SKM-1 (cell line): ENCODE data around the gene ARID3A.
"Not testable (repeated sequence)": the region's sequence is repeated elsewhere in the genome, so short reads cannot be mapped to it uniquely, and the experiment has no call there.

Experiments used
- DNase-seq: peaks from one replicate; lab custom pipeline; 2025; ENCODE audit not compliant: unreplicated experiment; lab: John Stamatoyannopoulos, UW

The ARID3A gene

GRCh38 chr19:925526-926322 is at the start of gene ARID3A:
Gene ARID3A (plus strand): TSS chr19:926035. CDS start chr19:929529, 3,494 bp downstream.
- peak; percentile 77 for DNase-seq

GRCh38 chr19:876089-876488 is 49.7 kb upstream of the ARID3A start:
- no peak for DNase-seq

- no peak for DNase-seq
Observed at GRCh38 chr19:876780-877314, 49.0 kb upstream of the ARID3A start.

GRCh38 chr19:877992-878660 is 47.7 kb upstream of the ARID3A start:
- DNase-seq: not testable (repeated sequence)

- DNase-seq: not testable (repeated sequence)
Observed at GRCh38 chr19:878751-879561, 46.9 kb upstream of the ARID3A start.

- no peak for DNase-seq
Observed at GRCh38 chr19:879711-880438, 46.0 kb upstream of the ARID3A start.

GRCh38 chr19:881385-882071 is 44.3 kb upstream of the ARID3A start:
- no peak for DNase-seq

GRCh38 chr19:882871-883497 is 42.9 kb upstream of the ARID3A start:
- no peak for DNase-seq

- DNase-seq: no peak
Observed at GRCh38 chr19:883661-884211, 42.1 kb upstream of the ARID3A start.

- DNase-seq: no peak
Observed at GRCh38 chr19:884420-885211, 41.2 kb upstream of the ARID3A start.

- DNase-seq: no peak
Observed at GRCh38 chr19:885536-886224, 40.2 kb upstream of the ARID3A start.

GRCh38 chr19:887072-887471 is 38.8 kb upstream of the ARID3A start:
- no peak for DNase-seq

GRCh38 chr19:887599-887998 is 38.2 kb upstream of the ARID3A start:
- no peak for DNase-seq

GRCh38 chr19:888581-889385 is 37.1 kb upstream of the ARID3A start:
- DNase-seq: no peak

- DNase-seq: no peak
Observed at GRCh38 chr19:889662-890295, 36.1 kb upstream of the ARID3A start.

- no peak for DNase-seq
Observed at GRCh38 chr19:890831-891230, 35.0 kb upstream of the ARID3A start.
